ENCODE measurements around the gene LRATD1.
A peak's percentile ranks its signal among the peaks of the same experiment; 100 is the strongest.

- TF ChIP-seq CTCF (IDR thresholded peaks at IDR 0.05) (peak; percentile 18), EZH2 (IDR thresholded peaks at IDR 0.05) (peak; percentile 66)
Observed at GRCh38 chr2:14635391-14635871, 2.9 kb downstream of the LRATD1 start.

Data from neural progenitor cell (in vitro differentiated cells).